Measurements from ENCODE around the gene TGFB1. TPM values are rescaled to one million over a fixed set of nuclear protein-coding genes. Genes with fewer than 3 reads are reported as not detected.

Gene TGFB1
- polyA plus RNA-seq, 1 donor (not counting 4 experiments of a cell fraction or from before 2014, with no cell fraction given), result 5.8 TPM

DNA sequence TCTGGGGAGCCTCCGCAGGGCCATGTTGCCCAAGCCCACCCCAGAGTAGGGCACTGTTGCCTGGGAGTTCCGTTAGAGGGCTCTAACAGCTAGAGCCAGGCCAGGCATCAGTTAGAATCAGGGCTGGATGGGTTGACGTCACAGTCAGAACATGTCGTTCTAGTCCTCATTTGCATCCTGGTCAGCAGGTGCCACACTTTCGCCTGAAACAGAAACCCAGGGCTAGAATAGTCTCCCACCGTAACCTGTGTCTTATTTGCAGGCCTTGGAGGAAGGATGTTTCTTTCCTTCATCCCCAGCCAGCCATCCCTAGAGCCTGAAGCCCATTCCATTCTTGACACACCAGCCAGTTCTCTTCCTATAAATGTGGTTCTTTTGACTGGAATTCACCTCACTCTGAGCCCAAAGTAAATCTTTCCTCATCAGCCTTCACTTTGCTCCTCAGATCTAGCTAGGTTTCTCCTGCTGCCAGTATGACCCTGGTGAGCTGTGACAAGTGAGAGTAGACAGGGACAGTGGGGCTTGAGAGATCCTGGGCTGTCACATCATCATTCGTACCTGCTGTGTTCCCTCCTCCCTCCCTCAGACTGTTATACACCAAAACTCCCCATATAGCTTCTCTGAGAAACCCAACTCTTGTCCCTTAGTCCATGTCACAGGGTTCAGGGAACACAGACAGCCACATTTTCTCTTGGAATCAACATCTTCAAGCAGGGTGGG, 55.9 kb downstream of the TGFB1 start:
- no peak for DNase-seq (ENCODE audit: low read depth, low spot score)
- Histone ChIP-seq H3K4me1 (ENCODE audit: control insufficient read depth, extremely low read depth, insufficient read depth, low read length) (peaks cover 11% of the 10 kb centered on the region), H3K4me2 (ENCODE audit: control insufficient read depth, extremely low read depth, insufficient read depth, low read depth, low read length) (no peak overlapping the region), H3K9me3 (ENCODE audit: control insufficient read depth, low read depth, low read length) (no peaks in the 10 kb centered on the region), H3K9ac (ENCODE audit: control insufficient read depth, extremely low read depth, insufficient read depth, low read length) (no peak overlapping the region), H3K4me3 (ENCODE audit: control insufficient read depth in 2 of 3, extremely low read depth in 1 of 3, insufficient read depth in 2 of 3, low read depth in 1 of 3, low read length in 3 of 3) (no peak overlapping the region), H3K27ac (ENCODE audit: control insufficient read depth, insufficient read depth, low read length) (no peak overlapping the region), H4K20me1 (ENCODE audit: control insufficient read depth, extremely low read depth, insufficient read depth, low read length) (peaks cover 13% of the 10 kb centered on the region), H3K27me3 (ENCODE audit: control insufficient read depth, extremely low read depth, insufficient read depth, low read length) (no peaks in the 10 kb centered on the region), H3K36me3 (ENCODE audit: control insufficient read depth in 2 of 2, extremely low read depth in 1 of 2, insufficient read depth in 2 of 2, low read length in 2 of 2) (peaks cover 64 to 71% of the 10 kb centered on the region in 2 experiments), H3K79me2 (ENCODE audit: control insufficient read depth, insufficient read depth, low read length) (peaks cover 2% of the 10 kb centered on the region), H3K9me1 (ENCODE audit: control insufficient read depth, extremely low read depth, insufficient read depth, low read length) (no peaks in the 10 kb centered on the region), H2AFZ (ENCODE audit: control insufficient read depth, low read length) (no peak overlapping the region)
- FAIRE-seq, result no peak
- dilution Hi-C loops (cut with MboI; ENCODE audit: extremely low pct_ligation_motif_present, low sequenced_read_pairs), result no loop called here
- TF ChIP-seq EZH2 (IDR thresholded peaks at IDR 0.05; ENCODE audit: low read length), result no peak
- TF ChIP-seq, protein P1, sequence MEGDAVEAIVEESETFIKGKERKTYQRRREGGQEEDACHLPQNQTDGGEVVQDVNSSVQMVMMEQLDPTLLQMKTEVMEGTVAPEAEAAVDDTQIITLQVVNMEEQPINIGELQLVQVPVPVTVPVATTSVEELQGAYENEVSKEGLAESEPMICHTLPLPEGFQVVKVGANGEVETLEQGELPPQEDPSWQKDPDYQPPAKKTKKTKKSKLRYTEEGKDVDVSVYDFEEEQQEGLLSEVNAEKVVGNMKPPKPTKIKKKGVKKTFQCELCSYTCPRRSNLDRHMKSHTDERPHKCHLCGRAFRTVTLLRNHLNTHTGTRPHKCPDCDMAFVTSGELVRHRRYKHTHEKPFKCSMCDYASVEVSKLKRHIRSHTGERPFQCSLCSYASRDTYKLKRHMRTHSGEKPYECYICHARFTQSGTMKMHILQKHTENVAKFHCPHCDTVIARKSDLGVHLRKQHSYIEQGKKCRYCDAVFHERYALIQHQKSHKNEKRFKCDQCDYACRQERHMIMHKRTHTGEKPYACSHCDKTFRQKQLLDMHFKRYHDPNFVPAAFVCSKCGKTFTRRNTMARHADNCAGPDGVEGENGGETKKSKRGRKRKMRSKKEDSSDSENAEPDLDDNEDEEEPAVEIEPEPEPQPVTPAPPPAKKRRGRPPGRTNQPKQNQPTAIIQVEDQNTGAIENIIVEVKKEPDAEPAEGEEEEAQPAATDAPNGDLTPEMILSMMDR (optimal IDR thresholded peaks at IDR 0.05 in 1 of 3, IDR thresholded peaks at IDR 0.05 in 1 of 3, conservative IDR thresholded peaks at IDR 0.05 in 1 of 3; ENCODE audit: extremely low read depth in 1 of 3, insufficient read depth in 2 of 3, low read length in 3 of 3), result no peak

GRCh38 chr19:41296433-41296871, 57.3 kb downstream of the TGFB1 start:
- no peaks in the 10 kb centered on the region for H3K9me3 ChIP-seq (ENCODE audit: control insufficient read depth, low read depth, low read length)
- no peak for TF ChIP-seq EZH2 (IDR thresholded peaks at IDR 0.05; ENCODE audit: low read length)
- TF ChIP-seq, protein P1 (optimal IDR thresholded peaks at IDR 0.05 in 1 of 3, IDR thresholded peaks at IDR 0.05 in 1 of 3, conservative IDR thresholded peaks at IDR 0.05 in 1 of 3; ENCODE audit: extremely low read depth in 1 of 3, insufficient read depth in 2 of 3, low read length in 3 of 3), result no peak
- no peak overlapping the region for H2AFZ ChIP-seq (ENCODE audit: control insufficient read depth, low read length)
- H3K27me3 ChIP-seq (ENCODE audit: control insufficient read depth, extremely low read depth, insufficient read depth, low read length), result no peaks in the 10 kb centered on the region
- no peaks in the 10 kb centered on the region for H3K9me1 ChIP-seq (ENCODE audit: control insufficient read depth, extremely low read depth, insufficient read depth, low read length)
- peaks cover 13% of the 10 kb centered on the region for H4K20me1 ChIP-seq (ENCODE audit: control insufficient read depth, extremely low read depth, insufficient read depth, low read length)
- dilution Hi-C loops (cut with MboI; ENCODE audit: extremely low pct_ligation_motif_present, low sequenced_read_pairs), result no loop called here
- DNase-seq (ENCODE audit: low read depth, low spot score), result no peak
- peak overlapping the region; percentile 65 for H3K27ac ChIP-seq (ENCODE audit: control insufficient read depth, insufficient read depth, low read length)
- no peak overlapping the region for H3K4me3 ChIP-seq (ENCODE audit: control insufficient read depth in 2 of 3, extremely low read depth in 1 of 3, insufficient read depth in 2 of 3, low read depth in 1 of 3, low read length in 3 of 3)
- FAIRE-seq, result no peak
- peaks cover 2% of the 10 kb centered on the region for H3K79me2 ChIP-seq (ENCODE audit: control insufficient read depth, insufficient read depth, low read length)
- peaks cover 11% of the 10 kb centered on the region for H3K4me1 ChIP-seq (ENCODE audit: control insufficient read depth, extremely low read depth, insufficient read depth, low read length)
- H3K4me2 ChIP-seq (ENCODE audit: control insufficient read depth, extremely low read depth, insufficient read depth, low read depth, low read length), result no peak overlapping the region
- peaks cover 67 to 77% of the 10 kb centered on the region in 2 experiments for H3K36me3 ChIP-seq (ENCODE audit: control insufficient read depth in 2 of 2, extremely low read depth in 1 of 2, insufficient read depth in 2 of 2, low read length in 2 of 2)
- peak overlapping the region; percentile 14 for H3K9ac ChIP-seq (ENCODE audit: control insufficient read depth, extremely low read depth, insufficient read depth, low read length)
